ENCODE data around the gene CBX5. TPM values are rescaled to one million over a fixed set of nuclear protein-coding genes. Genes with fewer than 3 reads are reported as not detected.
A peak's percentile ranks its signal among the peaks of the same experiment; 100 is the strongest.

Gene CBX5
- total and polyA plus RNA-seq, 12 donors = 13.4 to 53.5 (median 49.1) TPM

DNA sequence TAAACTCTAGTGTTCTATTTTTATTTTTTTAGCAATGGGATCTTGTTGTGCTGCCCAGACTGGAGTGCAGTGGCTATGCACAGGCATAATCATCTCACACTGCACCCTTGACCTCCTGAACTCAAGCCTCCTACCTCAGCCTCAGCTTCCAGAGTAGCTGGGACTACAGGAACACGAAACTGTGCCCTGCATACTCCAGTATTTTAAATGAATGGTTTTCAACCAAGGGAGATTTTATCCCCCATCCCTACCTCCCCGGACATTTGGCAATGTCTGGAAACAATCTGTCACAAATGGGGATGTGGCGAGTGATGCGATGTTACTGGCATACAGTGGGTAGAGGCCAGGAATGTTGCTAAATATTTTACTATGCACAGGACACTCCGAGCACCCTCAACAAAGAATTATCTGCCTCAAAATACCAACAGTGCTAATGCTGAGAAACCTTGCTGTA lies 2.1 kb downstream of the CBX5 start:
- no peak for DNase-seq
- no peaks in the 10 kb centered on the region for H3K27me3 ChIP-seq
- no peaks in the 10 kb centered on the region for H3K9me3 ChIP-seq
- TF ChIP-seq, protein P1, sequence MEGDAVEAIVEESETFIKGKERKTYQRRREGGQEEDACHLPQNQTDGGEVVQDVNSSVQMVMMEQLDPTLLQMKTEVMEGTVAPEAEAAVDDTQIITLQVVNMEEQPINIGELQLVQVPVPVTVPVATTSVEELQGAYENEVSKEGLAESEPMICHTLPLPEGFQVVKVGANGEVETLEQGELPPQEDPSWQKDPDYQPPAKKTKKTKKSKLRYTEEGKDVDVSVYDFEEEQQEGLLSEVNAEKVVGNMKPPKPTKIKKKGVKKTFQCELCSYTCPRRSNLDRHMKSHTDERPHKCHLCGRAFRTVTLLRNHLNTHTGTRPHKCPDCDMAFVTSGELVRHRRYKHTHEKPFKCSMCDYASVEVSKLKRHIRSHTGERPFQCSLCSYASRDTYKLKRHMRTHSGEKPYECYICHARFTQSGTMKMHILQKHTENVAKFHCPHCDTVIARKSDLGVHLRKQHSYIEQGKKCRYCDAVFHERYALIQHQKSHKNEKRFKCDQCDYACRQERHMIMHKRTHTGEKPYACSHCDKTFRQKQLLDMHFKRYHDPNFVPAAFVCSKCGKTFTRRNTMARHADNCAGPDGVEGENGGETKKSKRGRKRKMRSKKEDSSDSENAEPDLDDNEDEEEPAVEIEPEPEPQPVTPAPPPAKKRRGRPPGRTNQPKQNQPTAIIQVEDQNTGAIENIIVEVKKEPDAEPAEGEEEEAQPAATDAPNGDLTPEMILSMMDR (IDR thresholded peaks at IDR 0.05) = no peak
- no peak for ATAC-seq
- H3K27ac ChIP-seq = peak overlapping the region in 7 of 10 donors; percentile 84 to 95 (median 91)
- 29 to 37% methylated on average over 5 of the region's 5 CpGs for WGBS, 2 donors
- intact Hi-C loops (cut with DNase I) = loop anchor here in 3 of 10 donors (2.0 kb wide), 2 partner anchors 17 to 19 kb away; no protein-coding TSS in a partner anchor
- H3K36me3 ChIP-seq = peaks cover 0 to 34% (median 9%) of the 10 kb centered on the region in 9 donors
- peak overlapping the region in 6 of 10 donors; percentile 73 to 88 (median 75) for H3K4me3 ChIP-seq
- H3K4me1 ChIP-seq = peaks cover 4 to 49% (median 35%) of the 10 kb centered on the region in 9 donors

DNA sequence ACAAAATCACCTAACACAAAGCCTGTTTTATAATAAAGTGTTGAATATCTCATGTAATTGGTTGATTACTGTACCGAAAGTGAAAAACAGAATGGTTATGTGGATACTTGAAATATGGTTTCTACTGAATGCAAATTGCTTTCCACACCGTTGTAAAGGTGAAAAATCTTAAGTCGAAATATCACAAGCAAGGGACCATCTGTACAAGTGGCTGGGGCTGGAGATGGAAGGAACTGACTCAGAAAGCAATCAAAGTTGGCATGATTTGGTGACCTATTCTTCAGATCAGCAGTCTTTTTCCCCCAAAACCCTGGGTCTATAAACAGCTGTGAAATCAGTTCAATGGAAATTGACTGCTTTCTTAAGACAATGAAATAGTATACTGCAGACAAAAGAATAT lies 3.6 kb downstream of the CBX5 start:
- H3K9me3 ChIP-seq = no peaks in the 10 kb centered on the region
- H3K27ac ChIP-seq = peak overlapping the region in 1 of 10 donors; percentile 86
- intact Hi-C loops (cut with DNase I) = loop anchor here in 1 of 10 donors (2.0 kb wide), 1 partner anchor 18 kb away; no protein-coding TSS in a partner anchor
- DNase-seq (no peak), ATAC-seq (no peak)
- peaks cover 0 to 42% (median 27%) of the 10 kb centered on the region in 9 donors for H3K4me1 ChIP-seq
- H3K4me3 ChIP-seq = no peak overlapping the region
- 86 to 96% methylated on average over 3 of the region's 3 CpGs for WGBS, 2 donors
- H3K27me3 ChIP-seq = no peaks in the 10 kb centered on the region
- TF ChIP-seq, protein P1 (IDR thresholded peaks at IDR 0.05) = no peak
- H3K36me3 ChIP-seq = peaks cover 0 to 27% (median 0%) of the 10 kb centered on the region in 9 donors

DNA sequence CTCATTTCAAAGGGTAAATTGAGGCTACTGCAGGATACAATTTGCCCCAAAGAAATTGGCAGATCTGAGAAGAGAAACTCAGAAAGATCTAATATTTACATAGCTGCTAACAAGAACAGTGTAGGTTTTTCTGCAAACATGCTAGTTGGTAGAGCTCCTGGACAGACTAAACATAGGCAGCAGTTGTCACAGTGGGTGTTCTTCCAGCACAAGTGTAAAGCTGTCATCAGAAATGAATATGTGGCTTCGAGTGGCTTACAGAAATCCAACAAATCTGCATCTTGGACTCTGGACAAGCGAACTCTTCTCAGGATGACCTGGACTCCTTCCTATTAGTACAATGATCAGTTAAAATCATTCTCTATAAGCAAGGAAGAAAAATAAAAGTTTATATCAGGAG lies 5.9 kb downstream of the CBX5 start:
- no peak for DNase-seq
- Histone ChIP-seq H3K36me3 (peaks cover 0 to 26% (median 0%) of the 10 kb centered on the region in 9 donors), H3K4me1 (peaks cover 0 to 40% (median 25%) of the 10 kb centered on the region in 9 donors), H3K4me3 (no peak overlapping the region), H3K27ac (peak overlapping the region in 2 of 10 donors; percentile 5 to 13), H3K27me3 (no peaks in the 10 kb centered on the region), H3K9me3 (no peaks in the 10 kb centered on the region)
- peak in 1 of 8 donors; percentile 21 for ATAC-seq
- TF ChIP-seq, protein P1 (IDR thresholded peaks at IDR 0.05) = no peak
- intact Hi-C loops (cut with DNase I) = no loop called here
- 75 to 82% methylated on average over 2 of the region's 2 CpGs for WGBS, 2 donors

DNA sequence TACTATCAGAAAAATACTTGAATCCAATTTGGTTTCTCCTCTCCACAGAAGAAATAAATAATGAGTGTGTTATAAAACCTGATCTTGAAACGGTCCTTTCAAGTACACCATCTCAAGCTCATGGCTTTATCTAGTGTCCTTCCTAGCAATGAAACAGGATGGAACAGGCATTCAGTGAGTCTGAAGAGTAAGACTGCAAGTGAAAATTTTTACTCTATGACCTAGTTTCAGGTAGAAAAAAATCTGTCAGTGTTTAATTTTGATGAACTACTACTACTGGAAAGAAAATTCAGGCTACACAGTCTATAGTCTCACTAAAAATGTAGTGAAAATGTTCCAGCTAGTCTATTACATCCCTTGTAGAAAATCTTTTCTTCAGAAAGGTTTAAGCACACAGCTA lies 7.7 kb downstream of the CBX5 start:
- TF ChIP-seq, protein P1 (IDR thresholded peaks at IDR 0.05) = no peak
- peaks cover 0 to 29% (median 0%) of the 10 kb centered on the region in 9 donors for H3K36me3 ChIP-seq
- H3K9me3 ChIP-seq = no peaks in the 10 kb centered on the region
- H3K27ac ChIP-seq = no peak overlapping the region
- 48 to 60% methylated on average over 1 of the region's 1 CpG for WGBS, 2 donors
- DNase-seq = no peak
- H3K27me3 ChIP-seq = no peaks in the 10 kb centered on the region
- no peak overlapping the region for H3K4me3 ChIP-seq
- no peak for ATAC-seq
- intact Hi-C loops (cut with DNase I) = no loop called here
- H3K4me1 ChIP-seq = peaks cover 0 to 23% (median 9%) of the 10 kb centered on the region in 9 donors

Measured in heart right ventricle (tissue), 16 donors.